Measurements from ENCODE around the gene TRIM8.
"Not testable (repeated sequence)": the region's sequence is repeated elsewhere in the genome, so short reads cannot be mapped to it uniquely, and the experiment has no call there.

Gene TRIM8

DNA sequence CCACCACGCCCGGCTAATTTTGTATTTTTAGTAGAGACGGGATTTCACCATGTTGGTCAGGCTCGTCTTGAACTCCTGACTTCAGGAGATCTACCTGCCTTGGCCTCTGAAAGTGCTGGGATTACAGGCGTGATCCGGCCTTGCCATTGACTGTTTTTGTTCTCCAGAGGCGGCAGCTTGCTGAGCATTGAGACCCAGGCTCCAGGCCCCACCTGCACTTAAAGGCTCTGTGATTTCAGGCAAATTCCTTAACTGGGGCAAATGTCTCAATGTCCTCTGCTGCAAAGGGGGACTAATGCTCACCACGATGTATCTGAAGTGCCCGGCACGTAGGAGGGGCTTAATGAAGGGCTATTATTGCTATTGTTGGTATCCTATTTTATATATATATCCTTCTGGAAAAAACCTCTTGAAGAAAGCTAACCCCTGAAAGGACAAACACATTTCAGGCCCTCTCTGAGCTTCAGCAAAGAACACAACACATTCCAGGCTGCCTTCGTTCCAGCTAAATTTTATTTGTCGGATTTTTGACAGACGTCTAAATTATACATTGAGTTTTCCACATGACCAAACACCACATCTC lies 29.0 kb downstream of the TRIM8 start:
- no peak for DNase-seq

DNA sequence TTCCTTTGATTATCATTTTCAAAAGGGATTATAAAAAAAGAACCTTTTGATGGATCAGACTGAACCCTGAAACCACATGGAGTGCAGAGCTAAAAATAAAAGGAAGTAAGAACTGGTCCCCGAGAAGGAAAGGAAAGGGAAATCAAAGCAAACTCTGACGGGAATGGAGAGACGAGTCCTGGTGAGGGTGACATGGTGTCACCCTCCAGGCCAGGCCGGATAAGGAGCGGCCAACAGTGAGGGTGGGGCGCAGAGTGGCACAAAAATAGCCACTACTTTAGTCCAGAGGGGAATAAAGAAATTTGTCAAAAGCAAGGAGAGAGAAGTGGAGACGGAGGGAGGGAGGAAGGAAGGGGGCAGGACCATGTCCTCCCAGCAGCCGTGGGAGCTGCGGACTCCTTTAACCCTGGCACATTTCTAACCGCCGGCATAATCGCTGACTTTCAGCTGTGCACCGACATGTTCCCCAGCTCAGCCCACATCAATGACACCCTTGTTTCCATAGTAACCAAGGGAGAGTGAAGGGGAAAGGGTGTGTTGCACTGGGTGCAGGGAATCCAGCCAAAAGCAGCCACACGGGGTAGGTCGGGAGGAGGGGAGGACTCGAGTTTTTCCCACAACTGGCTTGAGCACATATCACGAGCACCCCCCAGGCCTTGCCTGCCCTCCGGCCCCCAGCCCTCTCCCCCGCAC lies 29.7 kb downstream of the TRIM8 start:
- peak; percentile 85 to 95 (median 91) for DNase-seq

DNA sequence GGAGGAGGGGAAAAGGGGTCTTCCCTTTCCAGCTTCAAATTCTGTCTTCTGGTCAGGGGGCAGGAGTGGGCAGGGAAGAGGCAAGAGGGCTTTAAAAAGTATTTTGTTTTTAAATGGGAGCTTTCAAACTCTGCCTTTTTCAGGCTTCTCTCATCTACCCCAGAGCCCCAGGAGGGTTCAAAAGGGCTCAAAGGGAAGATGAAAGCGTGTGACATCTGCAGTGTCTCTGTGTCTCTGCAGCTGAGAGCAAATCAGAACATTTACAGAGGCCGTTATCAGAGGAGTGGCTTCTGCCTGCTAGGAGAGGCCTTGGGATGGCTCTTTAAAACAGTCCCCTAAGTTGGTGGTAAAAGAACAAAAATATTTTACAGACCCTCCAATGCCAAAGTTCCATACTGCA lies 30.3 kb downstream of the TRIM8 start:
- DNase-seq: peak in 1 of 4 experiments; percentile 20

DNA sequence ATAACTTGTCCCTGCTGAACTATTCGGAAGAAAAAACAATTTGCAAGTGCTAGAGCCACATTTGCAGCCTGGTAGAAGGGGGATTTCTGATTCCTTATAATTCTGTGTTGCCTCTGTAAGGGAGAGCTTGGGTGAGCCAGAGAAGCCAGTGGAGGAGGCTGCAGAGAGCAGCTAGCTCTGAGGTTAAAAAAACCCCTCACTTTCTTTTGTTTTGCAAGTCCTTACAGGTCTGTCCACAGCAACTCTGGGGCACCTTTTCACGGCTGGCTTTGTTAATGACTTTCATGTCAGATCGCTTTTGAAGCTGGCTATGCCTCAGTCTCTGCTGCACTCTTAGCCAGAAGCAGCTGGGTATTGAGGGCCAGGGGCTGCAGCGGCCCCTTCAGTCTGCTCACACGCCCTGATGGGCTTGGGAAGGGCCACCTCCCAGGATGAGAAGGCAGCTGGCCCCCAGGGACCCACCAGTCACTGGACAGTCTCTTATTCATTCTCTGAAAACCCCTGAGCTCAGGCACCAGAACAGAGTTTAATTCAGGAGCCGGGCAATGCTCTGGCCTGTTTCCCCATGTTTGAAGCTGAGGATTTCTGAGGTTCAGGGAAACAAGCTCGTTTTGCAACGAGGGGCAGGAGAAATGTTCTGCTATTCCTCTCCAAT lies 30.9 kb downstream of the TRIM8 start:
- DNase-seq: no peak

DNA sequence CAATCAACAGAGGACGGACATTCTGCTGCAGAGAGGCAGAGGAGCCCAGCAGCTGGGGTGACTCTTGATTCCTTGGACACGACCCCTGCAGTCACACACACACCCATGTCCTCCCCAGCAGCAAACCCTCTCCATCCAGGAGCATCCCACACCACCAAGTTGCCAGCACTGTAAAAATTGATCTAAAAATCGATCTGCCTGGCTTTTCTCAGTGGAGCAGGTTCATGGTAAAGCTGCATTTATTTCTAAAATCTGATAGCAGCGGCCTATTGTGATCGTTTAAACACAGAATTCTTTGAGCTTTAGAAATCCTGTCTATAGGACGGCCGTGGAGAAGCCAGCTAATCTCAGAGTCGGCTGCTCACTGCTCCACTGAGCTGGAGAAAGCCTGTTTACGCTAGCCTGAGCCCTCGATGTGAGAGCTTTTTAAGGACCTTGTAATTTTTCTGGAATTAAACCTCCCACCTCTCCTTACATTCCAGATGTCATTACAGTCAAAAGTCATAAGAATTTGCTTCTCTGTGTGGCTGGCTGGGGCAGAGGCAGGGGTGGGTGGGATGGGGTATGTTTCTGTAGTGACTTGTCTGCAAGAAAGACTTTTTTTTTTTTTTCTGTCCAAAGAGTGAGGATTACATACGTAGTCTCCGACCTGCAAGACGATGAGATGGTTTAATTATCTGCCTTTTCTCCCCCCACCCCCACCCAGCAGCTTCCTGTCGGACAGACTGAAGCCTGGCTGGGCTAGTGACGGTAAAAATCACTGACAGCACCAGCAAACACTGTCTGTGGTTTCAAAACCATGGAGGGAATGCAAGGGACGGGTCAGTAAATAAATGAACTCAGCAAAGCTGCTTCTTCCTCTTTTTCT lies 31.6 kb downstream of the TRIM8 start:
- peak; percentile 87 to 96 (median 91) for DNase-seq

DNA sequence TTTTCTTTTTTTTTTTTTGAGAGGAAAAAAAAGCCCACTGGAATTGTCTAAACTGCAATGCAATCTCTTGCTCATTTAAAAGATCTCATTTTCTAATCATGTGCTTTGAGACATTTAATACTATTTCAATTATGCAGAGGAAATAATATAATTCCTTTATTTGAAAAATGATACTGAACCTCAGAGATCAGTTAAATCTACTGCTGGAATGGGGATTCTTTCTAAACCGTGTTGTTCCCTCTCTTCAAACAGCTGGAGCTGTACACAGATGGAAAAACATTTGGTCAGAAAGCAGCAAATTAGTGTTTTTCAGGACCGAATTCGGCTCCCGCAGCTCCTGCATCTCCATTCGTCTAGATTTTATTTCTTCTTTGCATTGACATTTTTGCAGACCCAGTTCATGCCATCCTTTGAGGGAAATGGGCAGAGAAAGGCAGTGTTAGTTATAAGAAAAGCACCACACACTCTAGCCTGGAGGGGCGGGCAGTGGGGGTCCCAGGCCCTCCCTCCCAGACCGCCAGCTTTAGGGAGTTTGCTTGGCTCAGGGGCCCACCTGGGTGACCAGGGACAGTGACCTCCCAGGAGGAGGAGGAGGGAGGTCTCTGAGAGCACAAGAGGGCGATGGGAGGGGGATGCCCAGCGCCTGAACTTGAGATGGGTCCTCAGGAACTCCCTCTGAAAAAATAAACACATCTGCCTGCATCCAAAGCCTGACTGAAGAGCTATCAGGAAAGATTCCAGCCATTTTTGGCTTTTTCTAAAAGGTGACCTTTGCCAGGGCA lies 32.4 kb downstream of the TRIM8 start:
- DNase-seq: no peak

DNA sequence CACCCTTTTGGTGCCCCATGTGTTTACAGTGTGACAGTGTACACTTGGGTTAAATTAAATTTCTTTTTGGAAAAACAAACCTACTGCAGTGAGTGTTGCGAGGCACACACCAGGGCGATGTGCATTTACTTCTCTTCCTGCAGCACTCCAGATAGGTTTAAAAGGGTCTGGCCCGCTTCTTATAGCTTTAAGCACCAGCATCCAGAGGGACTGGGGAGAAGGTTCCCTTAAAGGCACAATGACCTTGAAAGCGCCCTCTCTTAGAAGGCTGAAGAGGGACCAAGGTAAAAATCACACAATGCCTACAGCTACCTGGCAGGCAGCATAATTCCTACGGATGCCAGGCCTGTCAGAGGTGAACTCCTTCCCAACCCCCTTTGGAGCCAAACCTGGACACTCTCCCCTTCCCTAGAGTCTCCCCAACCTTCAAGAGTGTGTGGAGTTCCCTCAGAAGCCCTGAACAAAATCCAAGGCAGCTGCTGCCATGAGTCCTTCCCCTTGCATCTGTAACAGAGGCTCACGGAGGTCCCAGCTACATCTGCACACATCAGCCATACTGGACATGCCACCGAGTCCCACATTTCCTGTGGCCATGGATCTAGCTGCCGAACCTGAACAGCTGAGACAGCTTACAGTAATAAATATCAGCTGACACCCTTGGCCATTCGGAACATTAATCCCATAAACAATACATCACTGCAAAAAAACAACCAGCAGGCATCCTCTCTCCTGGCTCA lies 33.2 kb downstream of the TRIM8 start:
- DNase-seq: no peak

DNA sequence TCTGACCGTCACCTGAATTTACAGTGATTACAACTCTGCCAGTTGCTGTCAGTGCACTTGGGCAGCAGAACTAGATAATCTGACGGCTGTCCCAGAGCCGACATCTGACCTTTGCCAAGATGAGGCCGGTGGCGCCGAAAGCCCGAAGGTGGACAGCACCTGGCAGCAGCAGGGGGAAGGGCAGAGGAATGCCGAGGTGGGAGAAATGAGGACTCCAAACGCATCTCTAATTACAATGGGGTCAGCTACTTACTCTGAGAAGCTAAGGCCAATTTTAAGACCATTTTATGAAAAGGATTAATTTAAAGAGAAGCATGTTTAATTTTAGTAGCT lies 33.8 kb downstream of the TRIM8 start:
- DNase-seq: no peak

DNA sequence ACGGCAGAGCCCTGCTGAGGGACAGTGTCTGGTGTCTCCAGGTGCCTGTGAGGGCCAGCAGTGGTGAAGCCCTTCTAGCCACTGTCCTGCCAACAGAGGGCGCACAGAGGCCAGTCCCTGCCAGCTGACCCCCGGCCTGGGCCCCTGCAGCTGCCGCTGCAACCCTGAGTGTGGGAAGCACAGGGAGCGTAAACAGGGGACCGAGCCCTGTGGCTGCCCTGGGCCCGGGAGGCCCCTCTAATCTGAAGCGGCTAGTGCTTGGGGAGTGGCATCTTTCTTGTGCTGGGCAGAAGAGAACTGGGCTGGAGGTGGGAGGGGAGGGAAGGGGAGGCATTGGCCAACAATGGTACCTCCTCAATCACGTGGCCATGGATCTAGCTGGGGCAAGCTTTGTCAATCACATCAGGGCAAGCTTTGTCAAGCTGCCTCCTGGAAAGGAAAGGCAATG lies 34.6 kb downstream of the TRIM8 start:
- DNase-seq: peak; percentile 72 to 86 (median 78)

DNA sequence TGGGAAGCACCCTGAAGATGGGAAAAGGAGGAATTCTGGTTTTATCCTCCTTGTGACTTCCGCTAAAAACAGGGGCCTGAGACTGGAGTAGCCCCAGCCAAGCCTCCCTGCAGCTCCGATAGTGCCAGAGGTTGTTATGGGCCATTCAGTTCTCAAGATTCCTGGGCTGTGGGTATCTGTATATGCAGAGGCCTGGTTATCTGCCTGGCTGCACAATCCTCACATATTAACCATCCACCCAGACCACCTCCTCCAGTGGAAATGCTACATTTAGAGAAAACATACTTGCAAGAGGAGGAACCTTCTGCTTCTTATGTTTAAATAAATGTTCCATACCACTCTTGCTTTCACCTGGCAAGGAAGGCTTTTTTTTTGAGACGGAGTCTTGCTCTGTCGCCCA lies 35.3 kb downstream of the TRIM8 start:
- DNase-seq: no peak

DNA sequence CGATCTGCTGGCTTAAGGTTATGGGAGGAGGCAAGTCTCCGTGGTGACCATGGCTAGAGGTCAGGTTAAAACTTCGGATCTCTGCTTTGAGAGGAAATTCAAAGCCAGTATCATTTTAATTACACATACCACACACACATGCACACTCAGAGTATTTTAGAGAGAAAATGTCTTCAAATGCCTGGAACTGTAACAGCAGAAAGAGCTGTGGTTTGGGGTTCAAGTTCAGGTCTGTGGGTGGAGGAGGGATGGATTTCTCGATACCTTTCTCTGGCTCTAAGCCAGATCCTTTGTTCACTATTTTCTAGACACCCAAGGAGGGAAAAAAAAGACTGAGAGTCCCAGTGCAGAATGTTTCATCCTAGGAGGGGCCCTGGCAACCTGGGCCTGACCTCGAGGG lies 37.4 kb downstream of the TRIM8 start:
- no peak for DNase-seq

DNA sequence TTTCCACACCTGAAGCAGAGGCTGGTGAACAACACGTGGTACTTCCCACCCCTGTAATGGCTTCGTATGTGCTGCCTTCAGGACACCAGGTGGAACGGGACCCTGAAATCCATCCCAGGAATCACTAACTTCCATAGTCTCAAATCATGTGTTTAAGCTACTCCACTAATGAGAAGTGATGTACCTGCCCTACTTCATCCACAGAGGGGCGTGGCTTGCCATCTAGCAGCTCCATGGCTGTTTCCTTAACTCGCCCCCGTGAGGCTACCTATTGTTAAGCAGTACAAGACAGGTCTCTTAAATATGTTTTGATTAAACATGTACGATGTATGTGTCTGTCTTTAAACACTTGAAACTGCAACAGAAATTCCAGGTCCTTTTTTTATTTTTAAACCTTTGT lies 38.1 kb downstream of the TRIM8 start:
- DNase-seq: no peak

DNA sequence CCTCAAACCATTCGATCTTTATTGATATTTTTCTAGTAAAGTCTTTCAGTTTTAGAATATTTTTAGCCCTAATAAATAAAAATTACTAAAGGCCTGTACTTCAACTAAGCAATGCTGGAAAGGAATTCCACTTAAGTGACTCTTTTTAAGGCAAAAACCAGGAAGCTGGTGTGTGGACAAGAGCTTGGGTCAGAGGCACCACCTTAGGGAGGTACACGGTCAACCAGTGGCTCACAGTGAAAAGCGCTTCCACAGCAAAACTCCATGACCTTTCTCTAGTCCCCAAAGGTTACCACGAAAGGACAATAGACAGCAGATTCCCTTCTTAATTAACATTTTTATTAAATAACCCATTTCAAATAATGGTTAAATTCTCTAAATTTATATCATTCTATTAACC lies 38.7 kb downstream of the TRIM8 start:
- no peak for DNase-seq

DNA sequence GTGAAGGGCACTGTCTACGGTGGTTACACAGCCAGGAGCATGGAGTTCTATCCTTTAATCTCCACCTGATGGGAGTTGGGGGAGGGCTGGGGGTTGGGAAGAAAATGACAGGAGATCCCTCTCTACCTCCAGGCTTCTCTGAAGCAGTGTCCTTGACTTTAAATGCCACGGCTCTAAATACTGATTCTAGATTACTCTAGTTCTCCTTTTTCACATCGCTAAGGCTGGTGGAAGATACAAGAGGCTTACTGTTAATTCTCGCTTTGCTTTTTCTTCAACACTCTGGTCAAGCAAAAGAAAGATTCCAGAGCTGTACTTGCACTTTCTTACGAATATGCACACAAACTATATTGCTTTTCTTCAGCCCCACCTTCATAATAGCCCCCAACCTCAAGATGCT lies 39.5 kb downstream of the TRIM8 start:
- no peak for DNase-seq

DNA sequence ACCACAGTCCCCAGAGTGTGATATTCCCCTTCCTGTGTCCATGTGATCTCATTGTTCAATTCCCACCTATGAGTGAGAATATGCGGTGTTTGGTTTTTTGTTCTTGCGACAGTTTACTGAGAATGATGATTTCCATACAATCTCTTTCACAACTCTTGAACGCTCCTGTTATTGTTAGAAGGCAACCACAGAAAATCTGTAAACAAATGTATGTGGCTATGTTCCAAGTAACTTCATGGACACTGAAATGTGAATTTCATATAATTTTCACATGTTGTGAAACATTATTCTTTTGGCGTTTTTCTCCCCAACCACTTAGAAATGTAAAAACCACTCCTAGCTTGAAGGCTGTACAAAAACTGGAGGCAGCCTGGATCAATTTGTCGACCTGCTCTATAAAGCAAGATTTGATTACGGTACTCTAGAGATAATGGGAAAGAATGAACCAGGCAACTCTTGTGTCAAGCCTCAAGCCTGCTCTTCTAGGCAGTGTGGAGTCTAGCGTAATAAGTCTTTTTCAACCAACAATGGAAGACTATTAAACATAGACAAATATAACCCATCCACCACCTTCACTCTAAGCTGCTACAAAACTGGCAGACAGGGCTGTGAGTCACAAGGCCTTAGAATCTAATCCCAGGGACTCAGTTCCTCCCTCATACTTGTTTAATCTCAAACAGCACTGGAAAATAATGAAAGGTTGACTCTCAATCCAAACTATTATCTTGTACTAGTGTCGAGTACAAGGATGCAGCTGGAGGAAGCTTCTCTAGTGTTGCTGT lies 47.2 kb downstream of the TRIM8 start:
- no peak for DNase-seq

DNA sequence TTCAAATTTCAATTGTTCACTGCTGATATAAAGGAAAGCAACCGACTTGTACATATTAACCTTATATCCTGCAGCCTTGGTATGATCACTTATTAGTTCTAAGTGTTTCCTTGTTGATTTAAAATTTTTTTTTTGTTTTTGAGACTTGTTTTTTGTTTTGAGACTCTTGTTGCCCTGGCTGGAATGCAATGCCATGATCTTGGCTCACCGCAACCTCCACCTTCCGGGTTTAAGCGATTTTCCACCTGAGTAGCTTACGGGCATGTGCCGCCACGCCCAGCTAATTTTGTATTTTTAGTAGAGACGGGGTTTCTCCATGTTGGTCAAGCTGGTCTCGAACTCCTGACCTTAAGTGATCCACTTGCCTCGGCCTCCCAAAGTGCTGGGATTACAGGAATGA lies 51.1 kb downstream of the TRIM8 start:
- not testable (repeated sequence) for DNase-seq

DNA sequence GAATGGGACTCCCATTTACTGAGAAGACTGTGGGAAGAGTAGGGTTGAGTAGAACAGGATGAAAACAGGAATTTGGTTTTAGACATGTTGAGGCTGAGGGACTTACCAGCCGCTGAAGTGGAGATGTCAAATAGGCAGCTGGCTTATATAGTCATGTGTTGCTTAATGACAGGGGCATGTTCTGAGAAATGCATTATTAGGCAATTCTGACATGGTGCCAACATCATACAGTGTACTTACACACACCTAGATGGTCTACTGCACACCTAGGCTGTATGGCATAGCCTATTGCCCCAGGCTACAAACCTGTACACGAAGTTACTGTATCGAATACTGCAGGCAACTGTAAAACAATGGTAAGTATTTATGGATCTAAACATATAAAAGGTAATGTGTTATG lies 52.5 kb downstream of the TRIM8 start:
- DNase-seq: no peak

DNA sequence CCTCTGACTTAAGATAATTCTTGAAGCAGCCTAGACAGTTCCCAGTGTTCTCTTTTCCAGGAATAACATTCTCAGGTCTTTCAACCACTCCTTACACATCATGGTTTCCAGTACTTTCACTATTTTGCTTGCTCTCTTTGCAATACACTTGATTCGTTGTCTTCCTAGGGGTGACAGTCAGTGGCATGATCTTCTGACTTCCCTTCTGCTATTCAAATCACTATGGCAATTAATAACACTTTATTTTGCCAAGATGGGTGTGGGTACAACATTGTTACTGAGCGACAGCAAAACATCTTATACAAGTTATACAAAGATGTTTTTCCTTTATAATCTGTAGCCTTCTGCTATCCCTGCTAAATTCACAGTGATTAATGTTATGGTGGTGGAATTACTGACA lies 54.6 kb downstream of the TRIM8 start:
- DNase-seq: no peak

DNA sequence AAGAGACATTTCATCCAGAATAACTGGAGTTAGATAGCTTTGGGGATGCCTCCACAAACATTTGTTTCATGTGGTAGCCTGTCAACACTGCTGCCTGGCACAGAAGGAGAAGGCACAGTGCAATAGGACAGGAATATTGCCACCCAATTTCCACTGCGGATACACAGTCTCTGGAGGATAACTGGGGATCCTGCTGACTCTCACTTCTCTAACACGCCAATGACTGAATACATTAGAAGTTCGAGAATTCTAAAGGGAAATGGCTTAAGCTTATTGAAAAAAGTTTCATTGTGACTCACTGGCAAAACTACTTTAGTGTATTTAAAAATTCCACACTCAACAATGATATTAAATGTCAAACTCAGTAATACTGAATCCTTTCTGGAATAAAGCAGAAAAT lies 57.0 kb downstream of the TRIM8 start:
- peak in 2 of 4 experiments; percentile 10 to 28 for DNase-seq

DNA sequence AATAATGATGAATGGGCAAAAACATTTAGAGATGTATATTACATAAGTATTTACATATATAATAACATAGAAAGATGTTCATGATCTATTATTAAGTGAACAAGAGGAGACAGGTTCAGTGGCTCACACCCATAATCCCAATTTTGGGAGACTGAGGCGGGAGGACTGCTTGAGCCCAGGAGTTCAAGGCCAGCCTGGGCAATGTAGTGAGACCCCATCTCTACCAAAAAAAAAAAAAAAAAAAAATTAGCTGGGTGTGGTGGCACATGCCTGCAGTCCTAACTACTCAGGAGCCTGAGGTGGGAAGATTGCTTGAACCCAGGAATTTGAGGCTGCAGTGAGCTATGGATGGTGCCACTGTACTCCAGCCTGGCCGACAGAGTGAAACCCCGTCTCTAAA lies 57.5 kb downstream of the TRIM8 start:
- DNase-seq: no peak

DNA sequence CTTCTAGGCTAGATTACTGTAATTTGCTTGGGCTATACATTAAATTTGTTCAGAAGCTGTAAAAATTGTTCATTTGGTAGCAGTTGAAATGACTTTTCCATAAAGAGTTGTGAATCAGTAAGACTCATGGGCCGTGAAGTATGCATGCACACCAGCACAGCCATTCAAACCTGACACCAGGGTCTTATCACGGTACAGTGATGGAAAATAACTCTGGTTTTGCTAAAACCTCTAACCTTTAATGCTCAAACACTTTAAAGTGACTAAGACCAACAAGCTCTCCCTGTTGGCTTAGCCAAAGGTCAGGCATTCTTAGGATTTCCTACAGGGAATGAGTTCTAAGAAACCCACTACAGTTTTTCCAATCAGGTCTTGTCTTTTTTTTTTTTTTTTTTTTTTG lies 58.5 kb downstream of the TRIM8 start:
- no peak for DNase-seq

All from suppressor macrophage (primary cell).